Stimulated activated CD4-positive, alpha-beta T cell treated with anti-CD3 and anti-CD28 coated beads, Interleukin-1b, Interleukin-23, amount 100 ng/mL, for 24 hours (primary cell): ENCODE results near the gene GAS2L3.
A peak's percentile ranks its signal among the peaks of the same experiment; 100 is the strongest.

Experiments
- DNase-seq, 4 experiments: peaks; one replicate each; pipeline ENCODE4 v3.0.0-alpha.2; 2020; ENCODE audit warnings: low read depth in 4 of 4, low spot score in 1 of 4

GAS2L3 gene

DNA sequence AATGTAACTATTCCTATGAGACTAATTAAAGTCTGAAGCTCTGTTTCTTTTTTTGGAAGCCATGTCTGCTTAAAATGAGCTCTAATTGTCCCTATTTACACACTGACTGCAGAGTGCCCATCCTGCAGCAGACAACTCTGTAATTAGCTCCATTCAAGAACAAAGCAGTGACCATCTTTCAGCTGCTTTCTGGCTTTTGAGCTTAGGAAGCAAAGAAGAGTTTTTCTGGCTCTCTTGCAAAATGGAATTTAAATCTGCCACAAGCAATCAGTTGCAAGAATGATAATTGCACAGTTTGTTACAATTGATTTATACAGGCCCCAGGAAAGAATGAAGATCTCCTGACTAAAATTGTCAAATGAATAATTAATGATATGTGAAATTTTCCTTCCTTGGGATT, 83.4 kb downstream of the GAS2L3 start:
- DNase-seq, result no peak

DNA sequence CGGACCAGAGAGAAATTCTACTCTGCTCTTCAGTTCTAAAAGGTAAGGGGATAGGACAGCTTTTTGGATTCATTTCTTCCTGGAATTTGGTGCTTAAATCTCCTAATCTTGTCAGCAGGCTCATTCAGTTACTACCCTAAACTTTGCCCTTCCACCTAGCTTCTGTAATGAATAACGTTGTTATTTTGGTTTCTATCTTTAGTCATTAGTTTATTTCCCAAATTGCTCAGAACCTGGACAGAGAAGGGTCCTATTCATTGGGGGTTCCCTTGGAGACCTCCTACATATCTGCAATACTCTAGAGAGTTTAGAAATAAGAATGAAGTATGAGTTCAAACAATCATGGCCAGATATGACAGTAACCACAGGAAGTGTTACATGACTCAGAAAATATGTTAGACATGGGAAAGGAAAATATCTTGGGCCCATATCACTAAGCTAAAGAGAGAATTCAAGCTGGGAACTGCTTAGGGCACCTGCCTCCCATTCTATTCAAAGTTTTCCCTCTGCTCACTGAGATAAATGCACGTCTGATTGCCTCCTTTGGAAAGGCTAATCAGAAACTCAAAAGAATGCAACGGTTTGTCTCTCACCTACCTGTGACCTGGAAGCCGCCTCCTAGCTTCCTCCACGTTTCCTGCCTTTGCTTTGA, 87.9 kb downstream of the GAS2L3 start:
- no peak for DNase-seq

DNA sequence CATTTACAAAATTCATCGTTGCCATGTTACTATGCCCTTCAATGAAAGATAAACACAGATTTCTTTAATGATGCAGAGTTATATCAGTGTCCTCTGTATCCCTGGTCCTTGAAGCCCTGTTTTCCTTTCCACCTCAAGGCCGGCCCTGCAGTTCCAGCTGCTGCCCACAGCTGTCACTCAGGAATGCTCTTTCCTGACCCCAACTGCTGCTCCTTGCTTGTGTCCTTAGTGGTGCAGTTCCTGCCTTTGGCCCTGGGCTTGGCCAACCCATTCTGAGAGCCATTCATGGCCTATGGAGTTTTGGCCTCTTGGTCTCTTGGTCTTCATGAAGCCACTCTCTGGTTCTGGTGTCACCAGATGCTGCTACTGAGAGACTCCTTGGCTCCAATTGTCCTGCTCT, 93.1 kb downstream of the GAS2L3 start:
- no peak for DNase-seq

DNA sequence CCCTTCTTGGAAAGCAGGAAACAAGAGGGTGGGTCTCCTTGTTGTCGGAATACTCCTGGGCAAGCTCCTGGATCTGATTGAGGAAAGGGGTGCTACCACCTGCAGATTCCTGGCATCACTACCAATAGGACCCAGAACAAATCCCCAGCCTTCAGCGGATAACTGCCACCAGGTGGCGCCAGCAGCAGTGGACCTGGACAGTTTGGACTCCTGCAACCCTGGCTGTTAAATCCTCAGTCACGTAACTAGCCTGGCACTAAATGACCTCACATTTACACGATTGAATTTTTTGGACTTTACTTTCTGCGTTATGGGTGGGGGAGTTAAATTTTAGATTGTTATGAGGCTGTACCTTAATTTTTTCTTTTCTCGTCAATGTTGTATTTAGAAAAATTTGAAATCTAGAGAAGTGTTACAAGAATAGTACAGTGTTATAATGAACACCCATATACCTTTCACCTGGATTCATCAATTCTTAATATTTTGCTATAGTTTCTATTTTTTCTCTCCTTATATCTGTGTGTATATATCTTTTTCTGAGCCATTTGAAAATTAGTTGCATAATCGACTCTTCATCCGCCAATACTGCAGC, 95.6 kb downstream of the GAS2L3 start:
- peak; percentile 16 to 29 (median 16) for DNase-seq

DNA sequence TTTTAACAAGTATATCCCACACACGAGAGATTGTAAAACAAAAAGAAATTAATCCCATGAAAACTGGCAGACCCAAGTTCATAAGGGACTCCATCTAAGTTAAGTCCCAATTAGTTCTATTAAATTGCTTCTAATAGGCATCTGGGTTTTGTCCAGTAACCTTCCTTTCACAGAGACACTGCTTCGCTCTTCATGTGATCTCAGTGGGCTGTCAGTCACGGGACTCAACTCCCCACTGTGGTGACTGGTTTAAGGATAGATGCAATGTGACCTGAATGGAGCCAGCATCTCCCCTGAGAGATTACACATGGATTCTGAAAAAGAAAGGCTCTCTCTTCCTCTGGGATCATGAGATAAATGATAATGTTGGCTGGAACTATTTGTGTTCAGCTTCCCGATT, 96.4 kb downstream of the GAS2L3 start:
- no peak for DNase-seq

DNA sequence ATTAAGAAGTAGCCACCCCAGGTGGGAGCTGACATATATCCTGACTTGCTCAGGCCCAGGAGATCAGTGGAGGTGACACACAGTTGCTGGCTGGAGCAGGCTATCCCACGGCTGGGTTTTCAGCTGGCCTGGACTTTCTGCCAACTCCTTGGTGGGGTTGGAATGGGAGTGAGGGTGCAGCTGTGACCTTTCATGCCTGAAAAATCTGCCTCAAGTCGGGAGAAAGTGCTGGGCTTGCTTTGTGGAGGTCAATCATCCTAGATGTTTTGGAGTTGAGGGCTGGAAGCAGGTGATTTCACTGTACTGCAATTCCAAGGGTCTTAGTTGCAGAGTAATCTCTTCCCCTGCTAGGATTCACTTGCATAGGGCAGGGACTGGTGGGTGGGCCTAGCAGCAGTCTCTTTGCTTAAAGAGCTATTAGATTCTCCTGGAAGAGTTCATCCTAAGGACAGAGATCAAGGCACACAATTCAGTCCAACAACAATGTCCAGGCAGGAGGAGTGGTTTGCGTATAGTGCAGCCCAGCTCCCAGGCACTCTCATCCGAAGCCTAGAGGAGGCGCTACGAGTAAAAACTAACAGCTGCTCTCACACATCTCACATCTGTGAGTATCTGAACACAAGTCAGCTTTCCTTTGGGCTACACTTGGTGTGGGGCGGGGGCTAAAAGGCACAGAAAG, 98.1 kb downstream of the GAS2L3 start:
- no peak for DNase-seq

DNA sequence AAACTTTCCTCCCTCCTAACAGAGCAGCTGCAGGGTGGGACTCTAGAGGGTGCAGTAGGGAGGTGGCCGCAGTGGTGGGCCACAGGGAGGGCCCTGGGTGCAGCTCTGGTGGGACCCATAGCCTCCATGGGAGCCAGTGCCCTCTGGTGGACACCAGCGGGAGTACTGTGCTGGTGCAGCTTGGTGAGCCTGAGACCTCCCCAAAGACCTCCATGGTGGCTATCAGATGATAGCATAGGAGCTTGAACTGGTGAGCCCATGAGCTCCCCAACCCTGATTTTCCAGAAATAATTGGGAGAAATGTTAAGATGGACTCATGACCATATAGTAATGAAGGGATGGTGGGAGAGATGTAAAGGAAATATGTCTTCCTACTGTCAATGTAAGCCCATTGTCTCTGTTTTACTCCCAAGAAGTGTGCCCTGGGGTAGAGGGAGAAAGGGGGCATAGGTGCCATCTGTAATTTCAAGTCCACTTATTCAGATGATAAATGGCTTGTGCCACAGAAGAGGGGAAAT, 98.7 kb downstream of the GAS2L3 start:
- peak in 2 of 4 experiments; percentile 8 to 19 for DNase-seq

DNA sequence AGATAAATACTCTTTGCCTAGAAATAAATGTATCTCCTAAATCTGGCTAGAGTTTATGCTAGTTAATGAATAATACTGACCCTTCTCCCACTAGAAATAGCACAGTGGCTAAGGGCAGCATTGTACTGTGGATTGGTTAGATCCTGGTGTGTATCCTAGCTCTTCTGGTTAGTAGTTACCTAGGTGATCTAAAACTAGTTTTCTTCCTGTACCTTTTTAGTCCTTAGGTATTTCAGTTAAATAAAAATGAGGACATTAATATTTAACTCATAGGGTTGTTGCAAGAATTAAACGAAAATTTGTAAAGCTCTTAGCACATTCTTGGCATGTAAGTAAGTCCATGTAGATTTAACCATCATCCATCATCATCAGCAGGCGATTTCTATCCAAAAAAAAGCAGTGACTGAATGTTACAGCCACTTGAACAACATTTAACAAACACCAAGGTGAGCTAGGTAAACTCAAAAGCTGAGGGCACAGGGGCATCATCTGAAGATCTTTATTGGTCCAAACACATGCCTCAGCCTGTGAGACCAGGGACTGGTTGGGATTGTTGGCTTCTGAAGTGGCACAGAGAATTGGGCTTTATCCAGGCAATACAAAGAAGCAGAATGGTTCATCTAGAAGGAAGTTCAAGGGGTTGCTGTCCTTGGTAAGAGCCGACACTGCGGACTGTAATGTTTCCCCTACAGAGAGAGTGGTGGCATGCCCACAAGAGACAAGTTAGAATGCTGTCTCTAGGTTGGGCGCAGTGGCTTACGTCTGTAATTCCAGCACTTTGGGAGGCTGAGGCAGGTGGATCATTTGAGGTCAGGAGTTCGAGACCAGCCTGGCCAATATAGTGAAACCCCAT, 100.8 kb downstream of the GAS2L3 start:
- no peak for DNase-seq
